Stimulated activated naive CD8-positive, alpha-beta T cell treated with anti-CD3 and anti-CD28 coated beads, Interleukin-15, Interleukin-2, amounts not matched to agents 100 U/mL and 50 U/mL, for 24 hours (primary cell): ENCODE results near the gene NSUN3.
"Not testable (repeated sequence)": the region's sequence is repeated elsewhere in the genome, so short reads cannot be mapped to it uniquely, and the experiment has no call there.

Experiments used
- ATAC-seq: fragments of 150-1000 bp; cut with Tn5 transposase; one replicate; pipeline ENCODE4 v1.10.0; 2021
- DNase-seq: peaks from one replicate; pipeline ENCODE4 v3.0.0; 2021

NSUN3 gene

GRCh38 chr3:94062513-94063404, at the start of gene NSUN3, which contains the start of gene DHFR2:
TSS of gene NSUN3 (plus strand) at chr3:94063061. CDS start at chr3:94063127, 66 bp downstream.
TSS of gene DHFR2 (minus strand) at chr3:94062916. CDS start at chr3:94061511, 1,405 bp downstream.
- DNase-seq: peak; percentile 79
- peak; percentile 90 for ATAC-seq

GRCh38 chr3:94015025-94015424, 47.8 kb upstream of the NSUN3 start:
- ATAC-seq (no peak), DNase-seq (no peak)

GRCh38 chr3:94019659-94020058, 43.2 kb upstream of the NSUN3 start:
- ATAC-seq (no peak), DNase-seq (no peak)

GRCh38 chr3:94020293-94020692, 42.6 kb upstream of the NSUN3 start:
- ATAC-seq: no peak
- no peak for DNase-seq

- no peak for ATAC-seq
- no peak for DNase-seq
These were observed 38.5 kb upstream of the NSUN3 start for GRCh38 chr3:94024385-94024784.

GRCh38 chr3:94026623-94027022, 36.2 kb upstream of the NSUN3 start:
- ATAC-seq: no peak
- DNase-seq: no peak

GRCh38 chr3:94028093-94028837, 34.6 kb upstream of the NSUN3 start, which contains the start of gene STX19:
TSS of gene STX19 (minus strand) at chr3:94028597. CDS start at chr3:94015269, 13,328 bp downstream.
- no peak for ATAC-seq
- DNase-seq: no peak

GRCh38 chr3:94036909-94037507, 25.9 kb upstream of the NSUN3 start:
- ATAC-seq (no peak), DNase-seq (no peak)

GRCh38 chr3:94043285-94043684, 19.6 kb upstream of the NSUN3 start:
- DNase-seq (no peak), ATAC-seq (no peak)

GRCh38 chr3:94044100-94044936, 18.5 kb upstream of the NSUN3 start:
- not testable (repeated sequence) for DNase-seq, ATAC-seq

GRCh38 chr3:94046533-94046932, 16.3 kb upstream of the NSUN3 start:
- DNase-seq (no peak), ATAC-seq (no peak)

- no peak for ATAC-seq
These were observed 13.6 kb upstream of the NSUN3 start for GRCh38 chr3:94049267-94049666.

GRCh38 chr3:94050546-94050945, 12.3 kb upstream of the NSUN3 start:
- DNase-seq: no peak
- ATAC-seq: no peak

More at GRCh38 chr3:94049267-94049666, 13.6 kb upstream of the NSUN3 start:
- DNase-seq: no peak

GRCh38 chr3:94061297-94061696, 1.6 kb upstream of the NSUN3 start:
- DNase-seq: no peak

GRCh38 chr3:94063496-94064119, 747 bp downstream of the NSUN3 start:
- ATAC-seq (no peak), DNase-seq (no peak)

More at GRCh38 chr3:94061297-94061696, 1.6 kb upstream of the NSUN3 start:
- no peak for ATAC-seq

- no peak for DNase-seq
- no peak for ATAC-seq
These were observed 1.5 kb downstream of the NSUN3 start for GRCh38 chr3:94064243-94064860.

- no peak for ATAC-seq
- no peak for DNase-seq
These were observed 2.3 kb downstream of the NSUN3 start for GRCh38 chr3:94065122-94065521.

GRCh38 chr3:94065819-94066480, 3.1 kb downstream of the NSUN3 start:
- DNase-seq (no peak), ATAC-seq (peak; percentile 11)

- ATAC-seq (no peak), DNase-seq (no peak)
These were observed 3.9 kb downstream of the NSUN3 start for GRCh38 chr3:94066506-94067500.
